WTC11 (cell line): ENCODE results near the gene TRAF2. TPM values are rescaled to one million over a fixed set of nuclear protein-coding genes. Genes with fewer than 3 reads are reported as not detected.

Source experiments
- ATAC-seq: fragments of 200-7000 bp; cut with Tn5 transposase; 2 replicates; pipeline ENCODE4 v1.10.0; 2021; ENCODE audit warnings: mild to moderate bottlenecking, moderate library complexity
- CTCF ChIA-PET: fragments of 300-600 bp; sonication (Branson Sonifier 250); formaldehyde crosslinking; loops from one replicate; lab custom pipeline; 2021; ENCODE audit warnings: antibody characterized with exemption; lab: Charles Lee
- POLR2A ChIA-PET: fragments of 350-600 bp; sonication (Branson Sonifier 250); formaldehyde crosslinking; loops from one replicate; lab custom pipeline; 2021; ENCODE audit warnings: antibody characterized with exemption; lab: Charles Lee
- DNase-seq: peaks from one replicate; pipeline ENCODE4 v3.0.0; 2021; ENCODE audit warnings: low spot score
- H3K27ac Mint-ChIP-seq: 2 replicates; pipeline ENCODE4 v1.8.0; 2021; ENCODE audit warnings: mixed read lengths
- H3K27me3 Mint-ChIP-seq: 2 replicates; pipeline ENCODE4 v1.8.0; 2021; ENCODE audit warnings: low read depth, mild to moderate bottlenecking, moderate library complexity, mixed read lengths
- H3K36me3 Mint-ChIP-seq: 2 replicates; pipeline ENCODE4 v1.8.0; 2021; ENCODE audit warnings: mixed read lengths
- H3K4me1 Mint-ChIP-seq: 2 replicates; pipeline ENCODE4 v1.8.0; 2022; ENCODE audit warnings: mixed read lengths
- H3K4me3 Mint-ChIP-seq: 2 replicates; pipeline ENCODE4 v1.8.0; 2021; ENCODE audit warnings: mild to moderate bottlenecking, moderate library complexity, mixed read lengths
- H3K9me3 Mint-ChIP-seq: 2 replicates; pipeline ENCODE4 v1.8.0; 2021; ENCODE audit warnings: mixed read lengths
- AFF4 ChIP-seq: sonication (generic); formaldehyde crosslinking; IDR thresholded peaks from 2 replicates; pipeline ENCODE4 v1.8.1; 2023; ENCODE audit warnings: mild to moderate bottlenecking, missing genetic modification reagents, borderline replicate concordance
- CREB1 ChIP-seq: sonication (generic); formaldehyde crosslinking; IDR thresholded peaks from 2 replicates; pipeline ENCODE4 v1.8.0; 2023; ENCODE audit warnings: mild to moderate bottlenecking, missing genetic modification reagents
- E2F4 ChIP-seq: sonication (generic); formaldehyde crosslinking; IDR thresholded peaks from 2 replicates; pipeline ENCODE4 v1.8.1; 2022; ENCODE audit warnings: low read depth, mild to moderate bottlenecking, moderate library complexity, missing genetic modification reagents, borderline replicate concordance
- FOXK1 ChIP-seq: sonication (generic); formaldehyde crosslinking; IDR thresholded peaks from 2 replicates; pipeline ENCODE4 v1.8.0; 2022; ENCODE audit warnings: mild to moderate bottlenecking, moderate library complexity, missing genetic modification reagents
- IRF2 ChIP-seq: sonication (generic); formaldehyde crosslinking; IDR thresholded peaks from 2 replicates; pipeline ENCODE4 v1.8.0; 2022; ENCODE audit warnings: low read depth, missing genetic modification reagents, borderline replicate concordance
- NFE2L1 ChIP-seq: sonication (generic); formaldehyde crosslinking; IDR thresholded peaks from 2 replicates; pipeline ENCODE4 v1.8.1; 2023; ENCODE audit warnings: missing genetic modification reagents
- NFYB ChIP-seq: sonication (generic); formaldehyde crosslinking; conservative IDR thresholded peaks from 2 replicates; pipeline ENCODE4 v1.8.0; 2022; ENCODE audit warnings: low read depth, missing genetic modification reagents
- NR2C2 ChIP-seq: sonication (generic); formaldehyde crosslinking; IDR thresholded peaks from 2 replicates; pipeline ENCODE4 v1.8.0; 2022; ENCODE audit warnings: mild to moderate bottlenecking, missing genetic modification reagents
- RELA ChIP-seq: sonication (generic); formaldehyde crosslinking; IDR thresholded peaks from 2 replicates; pipeline ENCODE4 v1.8.1; 2022; ENCODE audit warnings: missing genetic modification reagents, mild to moderate bottlenecking, borderline replicate concordance
- TEAD1 ChIP-seq: sonication (generic); formaldehyde crosslinking; IDR thresholded peaks from 2 replicates; pipeline ENCODE4 v1.8.0; 2022; ENCODE audit warnings: mild to moderate bottlenecking, missing genetic modification reagents
- TEAD4 ChIP-seq: sonication (generic); formaldehyde crosslinking; IDR thresholded peaks from 2 replicates; pipeline ENCODE4 v1.8.0; 2022; ENCODE audit warnings: mild to moderate bottlenecking, missing genetic modification reagents
- TP53 ChIP-seq: sonication (generic); formaldehyde crosslinking; IDR thresholded peaks from 2 replicates; pipeline ENCODE4 v1.8.1; 2023; ENCODE audit warnings: mild to moderate bottlenecking, missing genetic modification reagents
- ZNF121 ChIP-seq: sonication (generic); formaldehyde crosslinking; IDR thresholded peaks from 2 replicates; pipeline ENCODE4 v1.8.0; 2023; ENCODE audit warnings: missing genetic modification reagents
- ZNF138 ChIP-seq: sonication (generic); formaldehyde crosslinking; conservative IDR thresholded peaks from 2 replicates; pipeline ENCODE4 v1.8.1; 2022; ENCODE audit warnings: mild to moderate bottlenecking, moderate library complexity, missing genetic modification reagents
- ZNF416 ChIP-seq: fragments of 250-450 bp; sonication (Bioruptor Pico); IDR thresholded peaks from 2 replicates; pipeline ENCODE4 v1.9.0; 2021; ENCODE audit warnings: mild to moderate bottlenecking, inconsistent platforms
- total RNA-seq: library from RNA; stranded (reverse); gene quantifications from 3 replicates; pipeline ENCODE4 v1.2.3, GENCODE V29; 2021
- TF ChIP-seq, protein P1 (sequence below): fragments of 250-450 bp; sonication (Bioruptor Pico); IDR thresholded peaks from 2 replicates; pipeline ENCODE4 v1.9.0; 2021; ENCODE audit warnings: mild to moderate bottlenecking, borderline replicate concordance
- TF ChIP-seq, protein P2 (sequence below): sonication (generic); formaldehyde crosslinking; IDR thresholded peaks from 2 replicates; pipeline ENCODE4 v1.8.0; 2022; ENCODE audit warnings: mild to moderate bottlenecking, missing genetic modification reagents
- TF ChIP-seq, protein P3 (sequence below): sonication (generic); formaldehyde crosslinking; IDR thresholded peaks from 2 replicates; pipeline ENCODE4 v1.8.0; 2023; ENCODE audit warnings: missing genetic modification reagents

Gene TRAF2
- total RNA-seq, 1 experiment from 2014 or later: 55.0 TPM

- TF ChIP-seq, protein P1, sequence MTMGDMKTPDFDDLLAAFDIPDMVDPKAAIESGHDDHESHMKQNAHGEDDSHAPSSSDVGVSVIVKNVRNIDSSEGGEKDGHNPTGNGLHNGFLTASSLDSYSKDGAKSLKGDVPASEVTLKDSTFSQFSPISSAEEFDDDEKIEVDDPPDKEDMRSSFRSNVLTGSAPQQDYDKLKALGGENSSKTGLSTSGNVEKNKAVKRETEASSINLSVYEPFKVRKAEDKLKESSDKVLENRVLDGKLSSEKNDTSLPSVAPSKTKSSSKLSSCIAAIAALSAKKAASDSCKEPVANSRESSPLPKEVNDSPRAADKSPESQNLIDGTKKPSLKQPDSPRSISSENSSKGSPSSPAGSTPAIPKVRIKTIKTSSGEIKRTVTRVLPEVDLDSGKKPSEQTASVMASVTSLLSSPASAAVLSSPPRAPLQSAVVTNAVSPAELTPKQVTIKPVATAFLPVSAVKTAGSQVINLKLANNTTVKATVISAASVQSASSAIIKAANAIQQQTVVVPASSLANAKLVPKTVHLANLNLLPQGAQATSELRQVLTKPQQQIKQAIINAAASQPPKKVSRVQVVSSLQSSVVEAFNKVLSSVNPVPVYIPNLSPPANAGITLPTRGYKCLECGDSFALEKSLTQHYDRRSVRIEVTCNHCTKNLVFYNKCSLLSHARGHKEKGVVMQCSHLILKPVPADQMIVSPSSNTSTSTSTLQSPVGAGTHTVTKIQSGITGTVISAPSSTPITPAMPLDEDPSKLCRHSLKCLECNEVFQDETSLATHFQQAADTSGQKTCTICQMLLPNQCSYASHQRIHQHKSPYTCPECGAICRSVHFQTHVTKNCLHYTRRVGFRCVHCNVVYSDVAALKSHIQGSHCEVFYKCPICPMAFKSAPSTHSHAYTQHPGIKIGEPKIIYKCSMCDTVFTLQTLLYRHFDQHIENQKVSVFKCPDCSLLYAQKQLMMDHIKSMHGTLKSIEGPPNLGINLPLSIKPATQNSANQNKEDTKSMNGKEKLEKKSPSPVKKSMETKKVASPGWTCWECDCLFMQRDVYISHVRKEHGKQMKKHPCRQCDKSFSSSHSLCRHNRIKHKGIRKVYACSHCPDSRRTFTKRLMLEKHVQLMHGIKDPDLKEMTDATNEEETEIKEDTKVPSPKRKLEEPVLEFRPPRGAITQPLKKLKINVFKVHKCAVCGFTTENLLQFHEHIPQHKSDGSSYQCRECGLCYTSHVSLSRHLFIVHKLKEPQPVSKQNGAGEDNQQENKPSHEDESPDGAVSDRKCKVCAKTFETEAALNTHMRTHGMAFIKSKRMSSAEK (CRISPR knock-in tag): no peak
- TF ChIP-seq IRF2 (CRISPR knock-in tag): no peak
- TF ChIP-seq NR2C2 (CRISPR knock-in tag): no peak
- TF ChIP-seq TEAD1 (CRISPR knock-in tag): peak; percentile 82
- TF ChIP-seq CREB1 (CRISPR knock-in tag): no peak
- TF ChIP-seq TEAD4 (CRISPR knock-in tag): no peak
- no peak for TF ChIP-seq ZNF416 (CRISPR knock-in tag)
- TF ChIP-seq E2F4 (CRISPR knock-in tag): no peak
- TF ChIP-seq ZNF121: no peak
- no peak for TF ChIP-seq ZNF138 (CRISPR knock-in tag)
- TF ChIP-seq, protein P2, sequence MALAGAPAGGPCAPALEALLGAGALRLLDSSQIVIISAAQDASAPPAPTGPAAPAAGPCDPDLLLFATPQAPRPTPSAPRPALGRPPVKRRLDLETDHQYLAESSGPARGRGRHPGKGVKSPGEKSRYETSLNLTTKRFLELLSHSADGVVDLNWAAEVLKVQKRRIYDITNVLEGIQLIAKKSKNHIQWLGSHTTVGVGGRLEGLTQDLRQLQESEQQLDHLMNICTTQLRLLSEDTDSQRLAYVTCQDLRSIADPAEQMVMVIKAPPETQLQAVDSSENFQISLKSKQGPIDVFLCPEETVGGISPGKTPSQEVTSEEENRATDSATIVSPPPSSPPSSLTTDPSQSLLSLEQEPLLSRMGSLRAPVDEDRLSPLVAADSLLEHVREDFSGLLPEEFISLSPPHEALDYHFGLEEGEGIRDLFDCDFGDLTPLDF (CRISPR knock-in tag): no peak
- peak; percentile 100 for TF ChIP-seq NFYB
- TF ChIP-seq RELA (CRISPR knock-in tag): no peak
- TF ChIP-seq TP53 (CRISPR knock-in tag): no peak
- TF ChIP-seq, all 79 proteins: peak for 15
These were observed at the start of gene TRAF2 (continued) for GRCh38 chr9:136885950-136886578.

- H3K36me3 Mint-ChIP-seq: peaks cover 8% of the 10 kb centered on the region; the same call in 1 of the 2 replicates
- POLR2A ChIA-PET: no interaction called here
- no peak overlapping the region for H3K4me3 Mint-ChIP-seq
- DNase-seq: no peak
- H3K27me3 Mint-ChIP-seq: no peaks in the 10 kb centered on the region
- H3K9me3 Mint-ChIP-seq: no peaks in the 10 kb centered on the region
- peaks cover 18% of the 10 kb centered on the region for H3K4me1 Mint-ChIP-seq
- H3K27ac Mint-ChIP-seq: no peak overlapping the region
- CTCF ChIA-PET: no interaction called here
- no peak for ATAC-seq
- TF ChIP-seq ZNF138 (CRISPR knock-in tag) (no peak), TEAD1 (CRISPR knock-in tag) (no peak), ZNF416 (CRISPR knock-in tag) (no peak), RELA (CRISPR knock-in tag) (no peak), AFF4 (no peak), FOXK1 (CRISPR knock-in tag) (no peak), NFE2L1 (no peak)
- TF ChIP-seq, protein P2 (CRISPR knock-in tag): no peak
- TF ChIP-seq, protein P3, sequence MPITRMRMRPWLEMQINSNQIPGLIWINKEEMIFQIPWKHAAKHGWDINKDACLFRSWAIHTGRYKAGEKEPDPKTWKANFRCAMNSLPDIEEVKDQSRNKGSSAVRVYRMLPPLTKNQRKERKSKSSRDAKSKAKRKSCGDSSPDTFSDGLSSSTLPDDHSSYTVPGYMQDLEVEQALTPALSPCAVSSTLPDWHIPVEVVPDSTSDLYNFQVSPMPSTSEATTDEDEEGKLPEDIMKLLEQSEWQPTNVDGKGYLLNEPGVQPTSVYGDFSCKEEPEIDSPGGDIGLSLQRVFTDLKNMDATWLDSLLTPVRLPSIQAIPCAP (CRISPR knock-in tag): no peak
These were observed 49.0 kb upstream of the TRAF2 start for GRCh38 chr9:136837146-136837855.
